Measurements from ENCODE around the gene CCNI2. TPM values are rescaled to one million over a fixed set of nuclear protein-coding genes. Genes with fewer than 3 reads are reported as not detected.

The CCNI2 gene
- total RNA-seq, 1 experiment from 2014 or later = 1.7 TPM

- TF ChIP-seq, protein P1, sequence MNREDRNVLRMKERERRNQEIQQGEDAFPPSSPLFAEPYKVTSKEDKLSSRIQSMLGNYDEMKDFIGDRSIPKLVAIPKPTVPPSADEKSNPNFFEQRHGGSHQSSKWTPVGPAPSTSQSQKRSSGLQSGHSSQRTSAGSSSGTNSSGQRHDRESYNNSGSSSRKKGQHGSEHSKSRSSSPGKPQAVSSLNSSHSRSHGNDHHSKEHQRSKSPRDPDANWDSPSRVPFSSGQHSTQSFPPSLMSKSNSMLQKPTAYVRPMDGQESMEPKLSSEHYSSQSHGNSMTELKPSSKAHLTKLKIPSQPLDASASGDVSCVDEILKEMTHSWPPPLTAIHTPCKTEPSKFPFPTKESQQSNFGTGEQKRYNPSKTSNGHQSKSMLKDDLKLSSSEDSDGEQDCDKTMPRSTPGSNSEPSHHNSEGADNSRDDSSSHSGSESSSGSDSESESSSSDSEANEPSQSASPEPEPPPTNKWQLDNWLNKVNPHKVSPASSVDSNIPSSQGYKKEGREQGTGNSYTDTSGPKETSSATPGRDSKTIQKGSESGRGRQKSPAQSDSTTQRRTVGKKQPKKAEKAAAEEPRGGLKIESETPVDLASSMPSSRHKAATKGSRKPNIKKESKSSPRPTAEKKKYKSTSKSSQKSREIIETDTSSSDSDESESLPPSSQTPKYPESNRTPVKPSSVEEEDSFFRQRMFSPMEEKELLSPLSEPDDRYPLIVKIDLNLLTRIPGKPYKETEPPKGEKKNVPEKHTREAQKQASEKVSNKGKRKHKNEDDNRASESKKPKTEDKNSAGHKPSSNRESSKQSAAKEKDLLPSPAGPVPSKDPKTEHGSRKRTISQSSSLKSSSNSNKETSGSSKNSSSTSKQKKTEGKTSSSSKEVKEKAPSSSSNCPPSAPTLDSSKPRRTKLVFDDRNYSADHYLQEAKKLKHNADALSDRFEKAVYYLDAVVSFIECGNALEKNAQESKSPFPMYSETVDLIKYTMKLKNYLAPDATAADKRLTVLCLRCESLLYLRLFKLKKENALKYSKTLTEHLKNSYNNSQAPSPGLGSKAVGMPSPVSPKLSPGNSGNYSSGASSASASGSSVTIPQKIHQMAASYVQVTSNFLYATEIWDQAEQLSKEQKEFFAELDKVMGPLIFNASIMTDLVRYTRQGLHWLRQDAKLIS (CRISPR knock-in tag; IDR thresholded peaks at IDR 0.05; ENCODE audit: borderline replicate concordance) = no peak
- no peak for TF ChIP-seq USF1 (CRISPR knock-in tag; IDR thresholded peaks at IDR 0.05)
- TF ChIP-seq ZNF423 (CRISPR knock-in tag; IDR thresholded peaks at IDR 0.05) = no peak
Measured at GRCh38 chr5:132771503-132771998, 24.3 kb downstream of the CCNI2 start (continued).

- TF ChIP-seq IRF2 (CRISPR knock-in tag; IDR thresholded peaks at IDR 0.05; ENCODE audit: borderline replicate concordance, low read depth) (no peak), TP53 (CRISPR knock-in tag; IDR thresholded peaks at IDR 0.05) (no peak), NFE2L1 (CRISPR knock-in tag; IDR thresholded peaks at IDR 0.05) (no peak), MLX (CRISPR knock-in tag; IDR thresholded peaks at IDR 0.05) (no peak), CDX4 (CRISPR knock-in tag; IDR thresholded peaks at IDR 0.05; ENCODE audit: borderline replicate concordance) (no peak), ZMAT4 (CRISPR knock-in tag; IDR thresholded peaks at IDR 0.05) (no peak), ZNF121 (CRISPR knock-in tag; IDR thresholded peaks at IDR 0.05) (no peak), CREB1 (CRISPR knock-in tag; IDR thresholded peaks at IDR 0.05) (no peak), ZNF263 (CRISPR knock-in tag; IDR thresholded peaks at IDR 0.05; ENCODE audit: low read depth) (no peak), OVOL2 (CRISPR knock-in tag; IDR thresholded peaks at IDR 0.05; ENCODE audit: borderline replicate concordance) (no peak), GTF2I (CRISPR knock-in tag; conservative IDR thresholded peaks at IDR 0.05) (no peak), NR3C1 (CRISPR knock-in tag; conservative IDR thresholded peaks at IDR 0.05; ENCODE audit: low read depth) (no peak), E2F5 (CRISPR knock-in tag; IDR thresholded peaks at IDR 0.05) (no peak), NFATC4 (CRISPR knock-in tag; IDR thresholded peaks at IDR 0.05) (no peak)
- TF ChIP-seq, protein P2, sequence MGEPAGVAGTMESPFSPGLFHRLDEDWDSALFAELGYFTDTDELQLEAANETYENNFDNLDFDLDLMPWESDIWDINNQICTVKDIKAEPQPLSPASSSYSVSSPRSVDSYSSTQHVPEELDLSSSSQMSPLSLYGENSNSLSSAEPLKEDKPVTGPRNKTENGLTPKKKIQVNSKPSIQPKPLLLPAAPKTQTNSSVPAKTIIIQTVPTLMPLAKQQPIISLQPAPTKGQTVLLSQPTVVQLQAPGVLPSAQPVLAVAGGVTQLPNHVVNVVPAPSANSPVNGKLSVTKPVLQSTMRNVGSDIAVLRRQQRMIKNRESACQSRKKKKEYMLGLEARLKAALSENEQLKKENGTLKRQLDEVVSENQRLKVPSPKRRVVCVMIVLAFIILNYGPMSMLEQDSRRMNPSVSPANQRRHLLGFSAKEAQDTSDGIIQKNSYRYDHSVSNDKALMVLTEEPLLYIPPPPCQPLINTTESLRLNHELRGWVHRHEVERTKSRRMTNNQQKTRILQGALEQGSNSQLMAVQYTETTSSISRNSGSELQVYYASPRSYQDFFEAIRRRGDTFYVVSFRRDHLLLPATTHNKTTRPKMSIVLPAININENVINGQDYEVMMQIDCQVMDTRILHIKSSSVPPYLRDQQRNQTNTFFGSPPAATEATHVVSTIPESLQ (CRISPR knock-in tag; IDR thresholded peaks at IDR 0.05) = no peak
- TF ChIP-seq, protein P3, sequence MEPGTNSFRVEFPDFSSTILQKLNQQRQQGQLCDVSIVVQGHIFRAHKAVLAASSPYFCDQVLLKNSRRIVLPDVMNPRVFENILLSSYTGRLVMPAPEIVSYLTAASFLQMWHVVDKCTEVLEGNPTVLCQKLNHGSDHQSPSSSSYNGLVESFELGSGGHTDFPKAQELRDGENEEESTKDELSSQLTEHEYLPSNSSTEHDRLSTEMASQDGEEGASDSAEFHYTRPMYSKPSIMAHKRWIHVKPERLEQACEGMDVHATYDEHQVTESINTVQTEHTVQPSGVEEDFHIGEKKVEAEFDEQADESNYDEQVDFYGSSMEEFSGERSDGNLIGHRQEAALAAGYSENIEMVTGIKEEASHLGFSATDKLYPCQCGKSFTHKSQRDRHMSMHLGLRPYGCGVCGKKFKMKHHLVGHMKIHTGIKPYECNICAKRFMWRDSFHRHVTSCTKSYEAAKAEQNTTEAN (CRISPR knock-in tag; IDR thresholded peaks at IDR 0.05) = no peak
- Mint-ChIP-seq H3K4me3 (no peak overlapping the region), H3K36me3 (no peaks in the 10 kb centered on the region), H3K9me3 (no peaks in the 10 kb centered on the region), H3K4me1 (peaks cover 27% of the 10 kb centered on the region), H3K27ac (peak overlapping the region; percentile 63; the same call in 1 of the 2 replicates), H3K27me3 (ENCODE audit: low read depth) (peaks cover 16% of the 10 kb centered on the region)
- ChIA-PET POLR2A (interaction anchor here (0.7 kb wide), 1 partner anchor 36 kb away, joined by 3 read pairs; no protein-coding TSS in a partner anchor), CTCF (interaction anchor here (0.6 to 2.3 kb wide), 5 partner anchors 17 to 51 kb away, joined by 3 to 8 read pairs (median 4); no protein-coding TSS in a partner anchor)
- ATAC-seq (no peak), DNase-seq (ENCODE audit: low spot score) (no peak)
Measured at GRCh38 chr5:132772291-132773070, 25.3 kb downstream of the CCNI2 start.

Data from WTC11 (cell line).